Choroid plexus epithelial cell (primary cell): Measurements from ENCODE around the gene MT1HL1.
"Not testable (repeated sequence)": the region's sequence is repeated elsewhere in the genome, so short reads cannot be mapped to it uniquely, and the experiment has no call there.

Source experiments
- DNase-seq: peaks from one replicate; pipeline ENCODE4 v3.0.0-alpha.2; 2010; ENCODE audit warnings: low read depth
- H3K4me3 ChIP-seq: 2 replicates; pipeline ENCODE4 v1.5.1; 2011; ENCODE audit warnings: low read depth, mild to moderate bottlenecking, control low read depth, low read length, moderate library complexity
- CTCF ChIP-seq: conservative IDR thresholded peaks from 2 replicates; pipeline ENCODE4 v1.5.1; 2011; ENCODE audit warnings: low read depth, mild to moderate bottlenecking, control low read depth, inconsistent platforms, low read length, moderate library complexity

The MT1HL1 gene

DNA sequence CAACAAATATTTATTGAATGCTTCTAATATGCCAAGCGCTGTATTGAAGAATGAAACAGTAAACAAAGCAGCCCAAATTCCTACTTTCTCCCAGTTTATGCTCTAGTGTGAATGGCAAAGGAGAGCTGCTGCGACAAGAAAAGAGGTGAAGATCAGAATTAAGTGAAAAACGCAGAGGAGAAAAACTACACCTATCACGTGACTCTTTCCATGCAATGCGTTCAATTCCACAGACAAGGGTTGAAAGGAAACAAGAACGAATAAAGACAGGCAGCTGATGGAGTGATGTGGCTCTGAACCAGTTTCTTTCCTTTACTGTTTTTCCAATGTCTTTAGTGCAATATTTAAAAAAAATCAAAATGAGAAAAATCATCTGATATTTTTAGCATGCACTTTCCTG, 23.6 kb downstream of the MT1HL1 start:
- H3K4me3 ChIP-seq = no peak overlapping the region
- no peak for DNase-seq
- TF ChIP-seq CTCF = no peak

DNA sequence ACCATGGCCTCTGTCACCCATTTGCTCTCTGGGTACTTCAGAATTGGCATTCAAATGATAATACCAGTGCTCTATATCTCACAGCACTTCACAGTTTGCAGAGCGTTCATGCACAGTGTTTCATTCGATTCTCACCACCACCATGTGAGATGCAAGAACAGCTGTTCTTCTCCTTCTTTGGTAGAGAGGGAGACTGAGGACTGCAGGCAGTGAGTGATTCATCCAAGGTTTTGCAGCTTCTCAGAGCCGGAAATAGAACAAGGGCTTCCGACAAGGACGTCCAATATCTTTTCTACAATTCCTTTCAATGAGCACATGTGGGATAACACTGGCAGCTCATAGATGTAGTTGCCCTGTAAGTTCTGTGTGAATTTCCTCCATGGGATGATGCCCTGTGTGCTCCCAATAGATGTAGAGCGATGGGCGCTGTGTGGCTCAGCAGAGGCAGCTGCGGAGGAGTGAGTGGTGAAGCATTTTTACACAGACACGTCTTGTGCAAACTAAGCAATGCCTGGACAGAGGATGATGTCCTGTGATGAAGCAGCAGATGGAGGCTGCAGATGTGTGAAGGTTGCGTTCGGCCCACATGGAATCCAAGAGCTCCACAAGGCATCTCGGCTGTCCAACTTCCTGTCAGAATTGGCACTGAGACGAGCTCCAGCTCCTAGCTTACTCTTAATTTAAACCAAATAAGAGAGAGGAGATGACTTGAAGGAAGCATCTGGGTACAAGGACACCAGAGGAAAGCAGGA, 24.9 kb downstream of the MT1HL1 start:
- DNase-seq = no peak
- no peak for TF ChIP-seq CTCF
- no peak overlapping the region for H3K4me3 ChIP-seq

DNA sequence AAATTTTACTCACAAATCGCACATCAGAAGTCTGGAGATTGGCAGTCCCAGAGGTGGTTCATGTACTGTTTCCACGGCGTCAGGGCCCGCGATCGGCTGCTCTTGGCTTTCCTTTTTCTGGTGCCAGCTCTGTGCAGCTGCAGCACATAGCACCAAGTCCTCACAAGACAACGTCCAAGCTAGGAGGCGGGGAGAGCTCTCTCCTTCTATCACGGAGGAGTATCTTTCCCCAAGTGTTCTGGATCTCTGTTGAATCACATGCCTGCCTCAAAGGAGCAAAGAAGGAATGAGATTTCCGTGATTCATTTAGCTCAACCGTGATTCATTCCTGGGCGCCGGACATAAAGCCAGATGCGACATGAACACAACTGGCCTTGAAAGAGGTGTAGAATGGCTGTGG, 25.5 kb downstream of the MT1HL1 start:
- H3K4me3 ChIP-seq = no peak overlapping the region
- TF ChIP-seq CTCF = no peak
- no peak for DNase-seq

DNA sequence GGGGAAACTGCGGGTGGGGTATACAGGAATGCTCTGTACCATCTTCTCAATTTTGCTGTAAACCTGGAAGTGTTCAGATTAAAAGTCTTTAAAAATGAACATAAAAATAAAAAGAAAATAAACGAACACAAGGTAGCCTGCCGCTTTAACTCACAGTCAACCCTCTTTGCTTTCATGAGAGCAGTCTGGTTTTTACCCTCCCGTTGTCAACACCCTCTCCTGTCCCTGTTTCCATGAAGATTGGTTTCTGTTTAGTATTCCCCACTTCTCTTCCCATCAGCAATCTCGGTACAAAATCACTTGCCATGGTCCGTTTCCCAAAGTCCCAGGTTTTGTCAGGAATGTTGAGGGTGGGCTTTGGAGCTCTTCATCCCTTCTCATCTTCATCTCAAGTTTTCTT, 28.8 kb downstream of the MT1HL1 start:
- DNase-seq = no peak
- TF ChIP-seq CTCF = no peak

GRCh38 chr1:236974025-236974424, 30.2 kb downstream of the MT1HL1 start:
- not testable (repeated sequence) for H3K4me3 ChIP-seq, DNase-seq

More for the DNA sequence above, 28.8 kb downstream of the MT1HL1 start:
- H3K4me3 ChIP-seq = no peak overlapping the region

GRCh38 chr1:236966636-236967035, 37.6 kb downstream of the MT1HL1 start:
- no peak for TF ChIP-seq CTCF
- DNase-seq = no peak
- H3K4me3 ChIP-seq = no peak overlapping the region

- no peak overlapping the region for H3K4me3 ChIP-seq
- no peak for TF ChIP-seq CTCF
- DNase-seq = no peak
Observed at GRCh38 chr1:236963920-236964319, 40.3 kb downstream of the MT1HL1 start.
